NCI-H526 (cell line): Measurements from ENCODE around the gene GNG7.
"Not testable (repeated sequence)": the region's sequence is repeated elsewhere in the genome, so short reads cannot be mapped to it uniquely, and the experiment has no call there.

Experiments
- DNase-seq, 2 experiments: peaks; one replicate each; lab custom pipeline; 2025; lab: John Stamatoyannopoulos, UW

GNG7 gene

GRCh38 chr19:2726904-2727639, 24.6 kb upstream of the GNG7 start:
- DNase-seq, result no peak

- DNase-seq, result no peak
These were observed 23.8 kb upstream of the GNG7 start for GRCh38 chr19:2726160-2726855.

GRCh38 chr19:2724148-2724557, 21.7 kb upstream of the GNG7 start:
- DNase-seq, result no peak

- no peak for DNase-seq
These were observed 21.3 kb upstream of the GNG7 start for GRCh38 chr19:2723747-2724146.

DNA sequence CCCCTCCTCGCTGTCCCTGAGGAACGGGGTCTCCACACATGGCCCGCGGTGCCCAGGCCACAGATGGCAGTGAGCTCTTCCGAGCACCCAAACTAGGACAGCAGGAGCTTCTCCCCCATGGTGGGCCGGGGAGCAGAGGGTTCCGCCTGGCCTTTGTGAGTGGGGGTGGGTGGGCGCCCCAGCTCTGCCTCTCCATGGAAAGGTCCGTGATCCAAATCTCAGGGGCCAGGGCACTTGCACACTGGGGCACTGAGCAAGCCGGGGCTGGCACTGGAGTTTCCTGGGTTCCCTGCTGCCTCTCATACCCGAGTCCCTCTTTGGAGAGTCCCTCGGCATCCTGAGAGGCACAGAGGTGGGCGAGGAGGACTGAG, 20.8 kb upstream of the GNG7 start:
- no peak for DNase-seq

GRCh38 chr19:2722541-2723344, 20.2 kb upstream of the GNG7 start:
- no peak for DNase-seq

DNA sequence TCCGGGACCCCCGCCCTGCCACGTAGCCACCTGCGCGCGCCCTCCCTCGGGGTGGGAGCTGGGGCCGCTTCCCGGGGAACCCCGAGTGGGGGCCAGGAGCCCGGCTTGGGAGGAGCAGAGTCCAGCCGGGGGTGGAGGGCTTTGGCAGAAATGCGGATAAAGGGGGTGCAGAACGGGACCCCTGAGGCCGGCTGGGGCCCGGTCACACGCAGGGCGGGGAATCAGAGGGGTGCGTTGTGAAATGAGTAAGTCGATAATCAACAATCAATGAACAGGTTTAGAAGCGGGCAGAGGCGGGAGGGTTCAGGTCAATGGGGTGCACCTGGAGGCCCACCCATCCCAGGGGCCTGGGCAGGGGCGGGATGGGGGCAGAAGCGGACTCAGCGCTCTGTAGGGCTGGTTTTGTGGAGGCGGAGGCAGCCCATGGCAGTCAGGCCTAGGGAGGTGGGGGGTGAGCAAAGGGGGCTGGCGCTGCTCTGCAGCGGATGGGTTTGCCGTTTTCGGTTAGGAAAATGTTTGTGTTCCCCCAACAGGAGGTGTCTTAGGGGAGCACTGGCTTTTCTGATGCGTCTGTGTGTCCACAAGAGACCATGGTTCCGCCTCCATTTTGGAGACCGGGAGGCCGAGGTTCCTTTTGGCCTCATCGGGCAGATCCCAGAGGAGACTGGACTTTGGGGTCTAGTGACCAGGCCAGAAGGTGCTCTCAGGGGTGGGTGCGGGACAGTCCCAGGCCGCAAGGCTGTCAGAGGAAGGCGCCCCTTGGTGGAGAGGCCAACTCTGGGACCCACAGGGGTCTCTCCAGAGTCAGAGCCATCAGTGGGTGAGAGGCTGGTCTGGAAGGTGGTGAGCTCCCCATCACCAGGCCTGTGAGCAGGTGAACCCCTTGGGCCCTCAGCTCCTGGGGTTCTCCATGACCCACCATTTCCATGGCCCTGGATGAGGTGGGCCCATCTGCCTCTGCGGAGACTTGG, 19.4 kb upstream of the GNG7 start:
- DNase-seq, result no peak

GRCh38 chr19:2720777-2721569, 18.5 kb upstream of the GNG7 start, which contains the start of gene DIRAS1:
TSS of gene DIRAS1 (minus strand) at chr19:2721372. CDS start at chr19:2717806, 3,566 bp downstream.
- peak in 1 of 2 experiments; percentile 22 for DNase-seq

DNA sequence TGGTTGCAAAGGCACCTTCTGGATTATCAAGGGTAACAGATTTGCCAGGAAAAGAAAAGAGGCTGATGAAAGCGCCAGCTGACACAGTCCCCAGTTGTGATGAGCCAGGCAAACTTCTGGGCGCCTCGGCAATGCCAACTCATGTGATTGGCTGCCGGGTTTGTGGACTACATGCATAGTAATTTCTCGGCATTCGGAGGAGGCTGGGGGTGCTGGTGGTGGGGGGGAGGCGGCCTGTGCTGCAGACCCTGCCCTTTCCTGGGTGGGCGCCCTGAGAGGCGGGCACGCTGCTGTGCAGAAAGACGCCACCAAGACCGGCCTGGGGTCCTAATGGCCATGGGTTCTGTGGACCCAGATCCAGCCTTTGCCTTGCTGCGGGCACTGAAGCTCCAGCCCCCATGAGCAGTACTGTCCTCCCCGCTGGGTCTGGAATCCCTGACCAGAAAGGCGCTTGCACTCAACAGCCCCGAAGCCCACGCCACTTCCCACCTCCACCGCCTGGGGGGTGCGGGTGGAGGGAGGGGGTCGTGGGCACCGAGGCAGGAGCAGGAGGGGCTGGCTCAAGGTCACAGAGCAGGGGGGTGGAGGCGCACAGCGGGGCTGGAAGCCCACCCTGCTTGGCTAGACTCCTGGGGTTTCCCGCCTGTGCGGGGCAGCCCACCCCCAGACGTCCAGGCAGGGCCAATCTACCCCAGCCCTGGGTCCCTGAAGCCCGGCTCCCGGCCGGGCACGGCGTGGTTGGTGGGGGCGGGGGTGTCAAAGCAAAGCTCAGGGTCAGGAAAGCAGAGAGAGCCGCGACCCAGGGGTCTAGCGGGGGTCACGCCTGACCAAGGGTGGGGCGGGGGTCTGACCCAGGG, 17.7 kb upstream of the GNG7 start:
- DNase-seq, result peak in 1 of 2 experiments; percentile 19

GRCh38 chr19:2719232-2719735, 16.8 kb upstream of the GNG7 start:
- DNase-seq, result no peak

DNA sequence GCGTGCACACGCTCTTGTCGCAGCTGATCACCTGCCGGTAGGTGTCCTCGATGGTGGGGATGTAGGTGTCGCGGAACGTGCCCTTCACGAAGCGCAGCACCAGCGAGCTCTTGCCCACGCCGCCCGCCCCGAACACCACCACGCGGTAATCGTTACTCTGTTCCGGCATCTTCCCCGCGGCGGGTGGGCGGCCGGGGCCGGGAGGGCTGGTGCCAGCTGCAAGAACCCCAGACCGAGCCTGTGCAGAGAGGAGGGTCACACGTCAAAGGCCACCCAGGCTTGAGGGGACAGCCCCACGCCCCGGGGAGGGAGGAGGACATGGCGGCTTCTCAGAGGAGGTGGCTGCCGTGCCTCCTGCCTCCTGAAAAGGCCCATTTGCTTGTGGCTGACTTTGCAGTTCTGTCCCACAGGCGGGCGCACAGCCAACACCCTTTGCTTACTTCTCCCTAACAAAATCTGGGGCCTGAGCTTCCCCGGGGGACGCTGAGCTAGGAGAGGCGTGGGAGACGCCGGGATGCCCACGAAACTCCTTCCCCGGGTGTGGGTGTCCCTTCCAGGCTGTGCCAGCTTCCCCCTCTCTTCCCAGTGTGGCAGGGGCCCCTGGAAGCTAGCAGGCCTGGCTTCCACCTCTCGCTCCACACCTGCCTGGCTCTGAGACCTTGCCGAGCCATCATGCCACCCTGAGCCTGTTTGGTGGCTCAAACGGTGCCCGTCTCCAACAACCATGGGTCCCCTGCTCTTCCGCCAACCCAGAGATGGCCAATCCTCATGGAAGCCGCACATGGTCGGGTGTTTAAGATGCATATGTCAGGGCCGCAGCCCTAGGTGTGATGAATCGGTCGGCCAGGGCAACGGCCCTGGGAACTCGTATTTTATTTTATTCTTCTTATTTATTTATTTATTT, 15.4 kb upstream of the GNG7 start:
- no peak for DNase-seq

DNA sequence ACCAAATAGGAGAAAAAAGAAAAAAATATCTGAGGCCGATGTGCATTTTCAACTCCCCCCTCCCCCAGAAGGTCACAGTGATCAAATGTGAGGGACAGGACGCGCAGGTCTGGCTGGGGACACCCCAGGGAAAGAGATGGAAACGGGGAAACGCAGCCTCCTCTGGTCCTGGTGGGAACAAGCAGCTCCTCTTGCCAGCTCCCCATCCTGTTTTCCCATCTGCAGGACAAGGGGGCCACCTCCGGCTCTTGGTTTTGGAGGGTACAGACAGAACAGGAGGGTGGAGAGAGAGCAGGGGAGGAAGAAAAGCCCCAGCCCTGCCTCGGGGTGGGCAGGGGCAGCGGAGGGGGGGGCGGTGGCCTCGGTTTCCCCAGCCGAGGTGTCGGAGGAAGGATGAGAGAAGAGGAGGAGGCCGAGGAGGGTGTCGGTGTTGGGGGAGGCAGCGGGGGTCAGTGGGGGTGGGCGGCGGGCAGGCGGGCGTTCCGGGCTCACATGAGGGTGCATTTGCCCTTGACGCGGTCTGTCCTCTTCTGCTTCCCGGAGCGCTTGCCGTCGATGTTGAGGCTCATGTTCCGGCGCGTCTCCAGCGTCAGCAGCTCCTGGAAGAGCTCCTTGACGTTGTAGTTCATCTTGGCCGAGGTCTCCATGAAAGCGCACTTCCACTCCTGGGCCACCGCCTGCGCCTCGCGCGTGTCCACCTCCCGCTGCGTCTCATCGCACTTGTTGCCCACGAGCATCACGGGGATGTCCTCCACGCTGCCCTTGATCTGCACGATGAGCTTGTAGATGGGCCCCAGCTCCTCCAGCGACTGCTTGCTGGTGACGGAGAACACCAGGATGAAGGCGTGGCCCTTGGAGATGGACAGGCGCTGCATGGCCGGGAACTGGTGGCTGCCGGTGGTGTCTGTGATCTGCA, 14.5 kb upstream of the GNG7 start:
- no peak for DNase-seq

DNA sequence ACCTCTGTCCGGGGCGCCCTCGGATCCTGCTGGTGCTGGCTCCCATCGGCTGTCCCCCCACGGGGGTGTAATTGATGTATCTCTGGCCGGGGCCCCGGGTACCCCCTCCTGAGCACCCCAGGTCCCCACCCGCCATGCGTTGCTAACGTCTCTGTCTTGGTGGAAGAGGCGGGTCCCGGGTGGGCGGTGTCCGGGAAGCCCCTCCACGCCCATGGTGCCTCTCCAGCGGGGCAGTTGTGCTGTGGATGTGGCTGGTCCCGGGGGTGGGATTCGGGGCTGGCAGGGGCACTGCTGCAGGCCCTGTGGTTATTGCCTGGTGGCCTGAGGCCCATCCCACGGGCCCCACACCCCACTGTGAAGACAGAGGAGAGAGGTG, 13.8 kb upstream of the GNG7 start:
- no peak for DNase-seq

- no peak for DNase-seq
These were observed 13.2 kb upstream of the GNG7 start for GRCh38 chr19:2715470-2716274.

GRCh38 chr19:2714531-2715269, 12.2 kb upstream of the GNG7 start:
- no peak for DNase-seq

DNA sequence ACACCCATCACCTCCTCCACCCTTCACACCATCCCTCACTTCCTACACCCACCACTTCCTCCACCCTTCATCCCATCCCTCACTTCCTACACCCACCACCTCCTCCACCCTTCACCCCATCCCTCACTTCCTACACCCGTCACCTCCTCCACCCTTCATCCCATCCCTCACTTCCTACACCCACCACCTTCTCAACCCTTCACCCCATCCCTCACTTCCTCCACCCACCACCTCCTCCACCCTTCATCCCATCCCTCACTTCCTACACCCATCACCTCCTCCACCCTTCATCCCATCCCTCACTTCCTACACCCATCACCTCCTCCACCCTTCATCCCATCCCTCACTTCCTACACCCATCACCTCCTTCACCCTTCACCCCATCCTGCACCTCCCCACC, 11.6 kb upstream of the GNG7 start:
- DNase-seq, result not testable (repeated sequence)
